Astrocyte (in vitro differentiated cells and primary cell): Measurements from ENCODE around the gene CDT1. TPM values are rescaled to one million over a fixed set of nuclear protein-coding genes. Genes with fewer than 3 reads are reported as not detected.
A peak's percentile ranks its signal among the peaks of the same experiment; 100 is the strongest.

Source experiments
- DNase-seq: peaks from one replicate; pipeline ENCODE4 v3.0.0-alpha.2; 2010; ENCODE audit warnings: low read depth
- FAIRE-seq: peaks from 2 replicates; lab custom pipeline; 2011; peaks lifted over from hg19 to GRCh38; lab: Jason Lieb, UNC
- H2AFZ ChIP-seq: 2 replicates; pipeline ENCODE4 v1.6.0; 2012; ENCODE audit warnings: low read depth, low read length, inconsistent platforms
- H3K27ac ChIP-seq: 2 replicates; pipeline ENCODE4 v1.5.1; 2011; ENCODE audit warnings: low read depth, low read length, inconsistent platforms
- H3K27me3 ChIP-seq: 2 replicates; pipeline ENCODE4 v1.6.0; 2011; ENCODE audit warnings: low read length, inconsistent platforms; ENCODE audit not compliant: insufficient read depth
- H3K36me3 ChIP-seq: 2 replicates; pipeline ENCODE4 v1.5.1; 2011; ENCODE audit warnings: low read length, inconsistent platforms; ENCODE audit not compliant: insufficient read depth
- H3K4me1 ChIP-seq: 2 replicates; pipeline ENCODE4 v1.5.1; 2011; ENCODE audit warnings: low read length, inconsistent platforms; ENCODE audit not compliant: insufficient read depth
- H3K4me2 ChIP-seq: 2 replicates; pipeline ENCODE4 v1.6.0; 2012; ENCODE audit warnings: low read length, inconsistent platforms
- H3K4me3 ChIP-seq: 2 replicates; pipeline ENCODE4 v1.5.1; 2011; ENCODE audit warnings: low read depth, mild to moderate bottlenecking, low read length, inconsistent platforms; ENCODE audit not compliant: insufficient read depth
- H3K79me2 ChIP-seq: 2 replicates; pipeline ENCODE4 v1.6.0; 2012; ENCODE audit warnings: mild to moderate bottlenecking, low read length, inconsistent platforms; ENCODE audit not compliant: insufficient read depth
- H3K9ac ChIP-seq: 2 replicates; pipeline ENCODE4 v1.6.0; 2012; ENCODE audit warnings: mild to moderate bottlenecking, low read length, inconsistent platforms
- H3K9me3 ChIP-seq: 2 replicates; pipeline ENCODE4 v1.5.1; 2012; ENCODE audit warnings: low read depth, mild to moderate bottlenecking, low read length, inconsistent platforms; ENCODE audit not compliant: insufficient read depth
- H4K20me1 ChIP-seq: 2 replicates; pipeline ENCODE4 v1.6.0; 2012; ENCODE audit warnings: low read length, inconsistent platforms; ENCODE audit not compliant: insufficient read depth
- H3K27ac Mint-ChIP-seq: one replicate; pipeline ENCODE4 v1.8.0; 2021; ENCODE audit warnings: mild to moderate bottlenecking, mixed read lengths; ENCODE audit not compliant: unreplicated experiment
- H3K27me3 Mint-ChIP-seq: one replicate; pipeline ENCODE4 v1.8.0; 2021; ENCODE audit warnings: low read depth, mixed read lengths; ENCODE audit not compliant: unreplicated experiment
- H3K36me3 Mint-ChIP-seq: one replicate; pipeline ENCODE4 v1.8.0; 2021; ENCODE audit warnings: low read depth, mixed read lengths; ENCODE audit not compliant: unreplicated experiment
- H3K4me1 Mint-ChIP-seq: one replicate; pipeline ENCODE4 v1.8.0; 2021; ENCODE audit warnings: low read depth, mixed read lengths; ENCODE audit not compliant: unreplicated experiment
- H3K4me3 Mint-ChIP-seq: one replicate; pipeline ENCODE4 v1.8.0; 2021; ENCODE audit warnings: mild to moderate bottlenecking, moderate library complexity, mixed read lengths; ENCODE audit not compliant: unreplicated experiment
- H3K9me3 Mint-ChIP-seq: one replicate; pipeline ENCODE4 v1.8.0; 2021; ENCODE audit warnings: mild to moderate bottlenecking, mixed read lengths; ENCODE audit not compliant: unreplicated experiment
- EZH2 ChIP-seq: IDR thresholded peaks from 2 replicates; pipeline ENCODE4 v1.6.1; 2012; ENCODE audit warnings: mild to moderate bottlenecking, low read length, inconsistent platforms; ENCODE audit not compliant: insufficient read depth
- total RNA-seq: library from RNA; stranded (reverse); gene quantifications from 2 replicates; pipeline ENCODE4 v1.2.1, GENCODE V29; 2021
- TF ChIP-seq, protein P1 (sequence below): IDR thresholded peaks from 2 replicates; pipeline ENCODE4 v1.5.1; 2011; ENCODE audit warnings: low read depth, mild to moderate bottlenecking, inconsistent platforms, low read length, moderate library complexity; ENCODE audit not compliant: insufficient read depth

Gene CDT1
- total RNA-seq, 1 donor from 2014 or later: 4.7 TPM

DNA sequence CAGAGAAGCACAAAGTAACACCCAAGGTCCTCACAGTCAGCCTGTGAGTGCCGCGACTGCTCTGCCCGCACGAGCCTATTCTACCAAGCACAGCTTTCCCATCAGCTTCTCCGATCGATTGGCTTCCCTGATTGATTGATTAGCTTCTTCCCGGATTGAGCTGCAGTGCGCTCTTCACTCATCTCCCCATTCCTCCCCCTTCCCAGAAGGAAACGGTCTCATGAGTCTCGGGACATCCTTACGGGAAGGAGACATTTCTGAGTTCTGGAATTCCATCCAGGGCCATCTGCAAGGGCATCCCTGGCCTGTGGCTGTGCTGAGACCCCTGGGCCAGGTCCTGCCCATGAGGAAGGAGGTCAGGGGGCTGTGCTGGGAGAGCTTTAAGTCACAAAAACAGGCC lies 36.6 kb upstream of the CDT1 start:
- DNase-seq: no peak
- TF ChIP-seq EZH2: no peak
- TF ChIP-seq, protein P1, sequence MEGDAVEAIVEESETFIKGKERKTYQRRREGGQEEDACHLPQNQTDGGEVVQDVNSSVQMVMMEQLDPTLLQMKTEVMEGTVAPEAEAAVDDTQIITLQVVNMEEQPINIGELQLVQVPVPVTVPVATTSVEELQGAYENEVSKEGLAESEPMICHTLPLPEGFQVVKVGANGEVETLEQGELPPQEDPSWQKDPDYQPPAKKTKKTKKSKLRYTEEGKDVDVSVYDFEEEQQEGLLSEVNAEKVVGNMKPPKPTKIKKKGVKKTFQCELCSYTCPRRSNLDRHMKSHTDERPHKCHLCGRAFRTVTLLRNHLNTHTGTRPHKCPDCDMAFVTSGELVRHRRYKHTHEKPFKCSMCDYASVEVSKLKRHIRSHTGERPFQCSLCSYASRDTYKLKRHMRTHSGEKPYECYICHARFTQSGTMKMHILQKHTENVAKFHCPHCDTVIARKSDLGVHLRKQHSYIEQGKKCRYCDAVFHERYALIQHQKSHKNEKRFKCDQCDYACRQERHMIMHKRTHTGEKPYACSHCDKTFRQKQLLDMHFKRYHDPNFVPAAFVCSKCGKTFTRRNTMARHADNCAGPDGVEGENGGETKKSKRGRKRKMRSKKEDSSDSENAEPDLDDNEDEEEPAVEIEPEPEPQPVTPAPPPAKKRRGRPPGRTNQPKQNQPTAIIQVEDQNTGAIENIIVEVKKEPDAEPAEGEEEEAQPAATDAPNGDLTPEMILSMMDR: no peak
- H3K4me3 Mint-ChIP-seq: no peak overlapping the region
- Histone ChIP-seq H3K9me3 (no peaks in the 10 kb centered on the region), H3K36me3 (no peaks in the 10 kb centered on the region), H3K4me3 (no peak overlapping the region), H2AFZ (no peak overlapping the region), H3K4me1 (peaks cover 66% of the 10 kb centered on the region), H3K79me2 (peaks cover 97% of the 10 kb centered on the region), H4K20me1 (peaks cover 97% of the 10 kb centered on the region), H3K4me2 (no peak overlapping the region), H3K27me3 (no peaks in the 10 kb centered on the region), H3K27ac (no peak overlapping the region), H3K9ac (no peak overlapping the region)
- H3K27me3 Mint-ChIP-seq: no peaks in the 10 kb centered on the region
- FAIRE-seq: no peak
- no peaks in the 10 kb centered on the region for H3K9me3 Mint-ChIP-seq
- H3K27ac Mint-ChIP-seq: peak overlapping the region; percentile 49
- peaks cover 2% of the 10 kb centered on the region for H3K36me3 Mint-ChIP-seq
- peaks cover 54% of the 10 kb centered on the region for H3K4me1 Mint-ChIP-seq

DNA sequence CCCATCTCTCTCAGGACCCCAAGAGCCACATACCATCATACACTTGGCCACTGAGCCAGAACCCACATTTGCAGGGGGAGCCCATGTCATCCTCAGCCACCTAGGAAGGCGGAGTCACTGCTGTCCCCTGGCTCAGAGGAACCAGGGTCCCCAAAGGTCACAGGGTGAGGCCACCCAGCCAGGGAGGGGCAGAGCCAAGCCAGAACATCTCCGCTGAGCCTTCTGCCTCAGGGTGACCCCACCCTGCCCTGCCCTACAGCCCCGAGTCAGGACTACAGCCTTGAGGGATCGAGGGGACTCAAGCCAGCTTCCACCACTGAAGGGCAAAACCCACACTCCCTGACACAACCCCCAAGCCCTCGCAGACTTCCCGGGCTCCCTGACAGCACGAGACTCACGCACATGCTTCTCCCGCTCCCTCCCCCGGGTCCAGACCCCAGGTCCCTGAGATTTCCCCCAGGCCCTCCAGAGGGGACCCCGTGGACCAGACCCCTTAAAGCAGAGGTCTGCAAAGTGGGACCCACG lies 36.0 kb upstream of the CDT1 start:
- H3K79me2 ChIP-seq: peaks cover 97% of the 10 kb centered on the region
- Mint-ChIP-seq H3K4me1 (peaks cover 61% of the 10 kb centered on the region), H3K27ac (no peak overlapping the region), H3K4me3 (peak overlapping the region; percentile 11), H3K9me3 (no peaks in the 10 kb centered on the region), H3K36me3 (peaks cover 2% of the 10 kb centered on the region), H3K27me3 (no peaks in the 10 kb centered on the region)
- DNase-seq (no peak), FAIRE-seq (no peak)
- no peaks in the 10 kb centered on the region for H3K27me3 ChIP-seq
- no peaks in the 10 kb centered on the region for H3K36me3 ChIP-seq
- no peaks in the 10 kb centered on the region for H3K9me3 ChIP-seq
- no peak overlapping the region for H2AFZ ChIP-seq
- H4K20me1 ChIP-seq: peaks cover 97% of the 10 kb centered on the region
- peaks cover 70% of the 10 kb centered on the region for H3K4me1 ChIP-seq
- H3K9ac ChIP-seq: peak overlapping the region; percentile 61
- H3K4me3 ChIP-seq: no peak overlapping the region
- no peak for TF ChIP-seq EZH2
- TF ChIP-seq, protein P1: no peak
- peak overlapping the region; percentile 76 for H3K4me2 ChIP-seq
- peak overlapping the region; percentile 53 for H3K27ac ChIP-seq

DNA sequence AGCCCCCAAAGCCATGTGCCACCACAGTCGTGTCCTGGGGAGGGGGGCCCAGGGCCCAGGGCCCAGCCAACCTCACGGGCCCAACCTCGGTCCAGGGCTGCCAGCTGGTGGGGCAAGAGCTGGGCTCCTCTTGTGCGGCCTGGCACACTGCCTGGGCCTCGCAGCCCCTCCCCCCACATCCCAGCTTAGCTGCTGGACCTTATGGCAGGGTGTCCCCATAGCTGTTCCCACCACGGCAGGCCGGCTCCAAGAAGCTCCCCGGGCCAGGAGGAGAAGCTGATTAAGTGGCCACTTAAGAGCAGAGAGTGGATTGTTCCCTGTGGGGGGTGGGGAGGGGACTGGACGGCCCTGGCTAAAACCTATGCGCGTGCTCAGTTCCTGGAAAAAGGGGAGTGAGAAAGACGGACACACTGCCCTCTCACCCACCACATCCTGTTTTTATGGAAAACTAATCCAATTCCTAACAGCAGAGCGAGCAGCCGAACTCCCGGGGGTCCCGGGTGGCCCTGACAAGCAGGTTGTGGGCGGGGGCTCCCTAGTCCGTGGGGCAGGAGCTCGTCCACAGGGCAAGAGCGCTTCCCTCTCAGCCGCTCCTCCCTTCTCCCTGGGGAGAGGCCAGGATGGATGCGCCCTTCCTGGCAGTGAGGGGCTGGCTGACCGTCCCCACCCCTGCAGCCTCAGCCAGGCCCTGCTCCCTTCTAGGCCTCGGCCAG lies 35.4 kb upstream of the CDT1 start:
- Histone ChIP-seq H3K4me1 (peaks cover 76% of the 10 kb centered on the region), H2AFZ (peak overlapping the region; percentile 24), H3K9ac (peak overlapping the region; percentile 61), H3K9me3 (no peaks in the 10 kb centered on the region), H3K27ac (peak overlapping the region; percentile 53), H3K27me3 (no peaks in the 10 kb centered on the region), H4K20me1 (peaks cover 96% of the 10 kb centered on the region), H3K4me3 (no peak overlapping the region), H3K79me2 (peaks cover 92% of the 10 kb centered on the region), H3K36me3 (no peaks in the 10 kb centered on the region), H3K4me2 (peak overlapping the region; percentile 76)
- H3K27me3 Mint-ChIP-seq: no peaks in the 10 kb centered on the region
- H3K36me3 Mint-ChIP-seq: peaks cover 2% of the 10 kb centered on the region
- peaks cover 65% of the 10 kb centered on the region for H3K4me1 Mint-ChIP-seq
- no peak overlapping the region for H3K27ac Mint-ChIP-seq
- TF ChIP-seq, protein P1: no peak
- no peak for TF ChIP-seq EZH2
- DNase-seq (peak; percentile 50), FAIRE-seq (no peak)
- H3K9me3 Mint-ChIP-seq: no peaks in the 10 kb centered on the region
- H3K4me3 Mint-ChIP-seq: no peak overlapping the region
